Ascending aorta (tissue), 2 donors: ENCODE measurements around the gene ADO. TPM values are rescaled to one million over a fixed set of nuclear protein-coding genes. Genes with fewer than 3 reads are reported as not detected.

Experiments used
- DNase-seq, 2 donors: peaks; one replicate each; pipeline ENCODE4 v3.0.0-alpha.2; 2019; ENCODE audit warnings: low spot score in 2 of 2
- H3K27ac ChIP-seq, 2 donors: fragments of 200-600 bp; sonication (generic); one replicate each; pipeline ENCODE4 v1.5.1; 2016 to 2017; ENCODE audit warnings: mild to moderate bottlenecking in 1 of 2
- H3K27me3 ChIP-seq: fragments of 200-600 bp; sonication (generic); one replicate; pipeline ENCODE4 v1.5.1; 2017
- H3K36me3 ChIP-seq, 2 donors: fragments of 200-600 bp; sonication (generic); one replicate each; pipeline ENCODE4 v1.5.1; 2016
- H3K4me1 ChIP-seq, 2 donors: fragments of 200-600 bp; sonication (generic); one replicate each; pipeline ENCODE4 v1.5.1; 2016 to 2017; ENCODE audit warnings: mild to moderate bottlenecking in 1 of 2
- H3K4me3 ChIP-seq, 2 donors: fragments of 200-600 bp; sonication (generic); one replicate each; pipeline ENCODE4 v1.5.1; 2016 to 2017; ENCODE audit warnings: mild to moderate bottlenecking in 1 of 2
- H3K9me3 ChIP-seq, 2 donors: fragments of 200-600 bp; sonication (generic); one replicate each; pipeline ENCODE4 v1.5.1; 2016
- intact Hi-C: fragments of 100-400 bp; cut with DNase I; formaldehyde crosslinking; loops from one replicate; pipeline ENCODE4 v1.15.1; 2023
- total RNA-seq: library from RNA; depleted of rRNA; stranded (reverse); fragments of >200 nt; gene quantifications from one replicate; pipeline ENCODE4 v1.1.0, GENCODE V29; 2016
- TF ChIP-seq, protein P1 (sequence below), 3 experiments: fragments of 200-600 bp in 2 of 3; fragments of 450-650 bp in 1 of 3; sonication (generic) in 2 of 3; IDR thresholded peaks; one replicate each; pipeline ENCODE4 v1.5.1; 2016 to 2019; ENCODE audit warnings: antibody characterized with exemption in 3 of 3, mild to moderate bottlenecking in 1 of 3, moderate library complexity in 1 of 3

ADO gene
- total RNA-seq, 1 donor from 2014 or later, result 22.1 TPM

DNA sequence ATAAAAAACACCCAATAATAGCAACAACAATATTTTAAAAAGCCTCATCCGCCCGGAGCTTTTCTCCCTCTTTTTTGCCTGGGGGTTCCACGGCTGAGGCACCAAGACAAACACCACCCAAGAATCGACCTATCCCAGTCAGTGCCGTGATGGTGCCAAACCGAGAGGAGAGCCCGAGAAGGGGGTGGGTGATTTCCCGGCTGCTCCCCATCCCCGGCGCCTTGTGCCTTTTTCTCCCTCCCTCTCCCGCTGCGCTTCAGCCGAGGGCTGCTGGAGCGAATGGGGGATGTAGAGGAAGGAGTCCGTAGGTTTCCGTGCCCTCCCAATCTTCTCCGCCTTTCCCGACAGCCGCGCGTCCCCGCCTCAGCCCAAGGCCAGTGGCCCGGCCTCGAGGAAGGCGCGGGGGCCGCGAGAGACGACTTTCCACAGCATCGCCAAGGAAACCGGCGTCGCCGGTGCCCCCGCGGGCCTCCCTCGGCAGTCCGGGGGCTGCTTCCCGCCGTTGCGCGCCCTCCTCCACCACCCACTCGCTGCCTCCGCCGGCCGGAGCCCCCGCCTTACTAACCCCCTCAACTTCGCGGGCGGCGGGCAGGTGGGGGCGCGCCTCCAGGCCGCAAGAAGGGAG is 10.3 kb downstream of the ADO start:
- peaks cover 22 to 32% of the 10 kb centered on the region in 2 donors for H3K4me1 ChIP-seq
- no peaks in the 10 kb centered on the region for H3K36me3 ChIP-seq
- DNase-seq, result no peak
- TF ChIP-seq, protein P1, sequence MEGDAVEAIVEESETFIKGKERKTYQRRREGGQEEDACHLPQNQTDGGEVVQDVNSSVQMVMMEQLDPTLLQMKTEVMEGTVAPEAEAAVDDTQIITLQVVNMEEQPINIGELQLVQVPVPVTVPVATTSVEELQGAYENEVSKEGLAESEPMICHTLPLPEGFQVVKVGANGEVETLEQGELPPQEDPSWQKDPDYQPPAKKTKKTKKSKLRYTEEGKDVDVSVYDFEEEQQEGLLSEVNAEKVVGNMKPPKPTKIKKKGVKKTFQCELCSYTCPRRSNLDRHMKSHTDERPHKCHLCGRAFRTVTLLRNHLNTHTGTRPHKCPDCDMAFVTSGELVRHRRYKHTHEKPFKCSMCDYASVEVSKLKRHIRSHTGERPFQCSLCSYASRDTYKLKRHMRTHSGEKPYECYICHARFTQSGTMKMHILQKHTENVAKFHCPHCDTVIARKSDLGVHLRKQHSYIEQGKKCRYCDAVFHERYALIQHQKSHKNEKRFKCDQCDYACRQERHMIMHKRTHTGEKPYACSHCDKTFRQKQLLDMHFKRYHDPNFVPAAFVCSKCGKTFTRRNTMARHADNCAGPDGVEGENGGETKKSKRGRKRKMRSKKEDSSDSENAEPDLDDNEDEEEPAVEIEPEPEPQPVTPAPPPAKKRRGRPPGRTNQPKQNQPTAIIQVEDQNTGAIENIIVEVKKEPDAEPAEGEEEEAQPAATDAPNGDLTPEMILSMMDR (IDR thresholded peaks at IDR 0.05), result no peak
- H3K27ac ChIP-seq, result no peak overlapping the region
- peaks cover 8% of the 10 kb centered on the region for H3K27me3 ChIP-seq
- intact Hi-C loops, result loop anchor here (5.0 to 10.0 kb wide), 10 partner anchors 220 to 1870 kb away; partner anchors contain the start of genes RHOBTB1, RTKN2 and ZNF365
- H3K4me3 ChIP-seq, result peak overlapping the region; percentile 86 to 88
- no peaks in the 10 kb centered on the region for H3K9me3 ChIP-seq

DNA sequence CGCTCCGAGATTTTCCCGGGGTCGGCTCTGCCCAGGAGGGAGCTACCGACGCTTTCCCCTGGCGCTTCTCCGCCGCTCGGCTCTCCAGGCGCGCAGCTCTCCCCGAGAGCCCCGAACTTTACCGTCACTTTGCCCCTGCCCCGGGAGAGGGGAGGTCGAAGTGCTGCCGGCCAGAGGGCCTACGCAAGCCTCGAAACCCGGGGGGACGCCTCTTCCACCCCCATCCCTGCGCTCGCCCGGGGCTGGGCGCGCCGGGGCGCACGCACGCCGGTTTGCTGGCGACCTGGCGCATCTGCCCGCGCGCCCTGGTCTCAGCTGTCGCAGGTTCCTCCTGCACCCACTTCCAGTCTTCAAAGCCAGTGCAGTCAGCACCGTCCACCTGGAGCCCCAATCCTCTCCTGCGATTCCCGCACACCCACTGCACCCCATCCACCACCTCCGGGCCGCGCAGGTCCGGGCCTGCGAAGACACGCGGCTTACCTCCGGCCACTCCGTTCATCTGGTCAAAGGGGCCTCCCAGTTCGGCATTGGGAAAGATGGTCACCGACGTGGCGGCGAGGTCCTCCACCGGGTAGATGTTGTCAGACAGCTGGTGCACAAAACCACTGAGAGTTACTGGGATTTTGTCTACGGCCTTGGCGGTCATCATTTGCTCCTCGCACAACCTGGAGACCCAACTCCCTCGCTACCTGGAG is 11.0 kb downstream of the ADO start:
- H3K27ac ChIP-seq, result no peak overlapping the region
- DNase-seq, result no peak
- intact Hi-C loops, result loop anchor here (1.0 to 10.0 kb wide), 12 partner anchors 11 to 1871 kb away; partner anchors contain the start of genes ADO, NRBF2, RHOBTB1 and RTKN2
- H3K36me3 ChIP-seq, result no peaks in the 10 kb centered on the region
- peaks cover 22 to 32% of the 10 kb centered on the region in 2 donors for H3K4me1 ChIP-seq
- H3K27me3 ChIP-seq, result peaks cover 8% of the 10 kb centered on the region
- TF ChIP-seq, protein P1 (IDR thresholded peaks at IDR 0.05), result no peak
- H3K4me3 ChIP-seq, result peak overlapping the region; percentile 86 to 88
- H3K9me3 ChIP-seq, result no peaks in the 10 kb centered on the region

DNA sequence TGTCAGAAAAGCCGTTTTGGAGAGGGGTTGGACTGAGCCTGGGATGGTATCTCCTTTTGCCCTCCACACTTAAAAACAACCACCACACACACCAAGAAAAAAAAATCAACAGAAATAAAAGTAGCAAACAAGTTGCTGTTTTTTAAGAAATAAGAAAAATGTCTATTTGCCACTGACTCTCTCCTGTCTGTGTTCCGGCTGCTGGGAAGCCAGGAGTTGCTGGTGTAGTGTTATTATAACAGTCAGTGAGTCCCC is 11.5 kb downstream of the ADO start:
- intact Hi-C loops, result loop anchor here (1.0 to 10.0 kb wide), 12 partner anchors 12 to 1871 kb away; partner anchors contain the start of genes ADO, NRBF2, RHOBTB1 and RTKN2
- TF ChIP-seq, protein P1 (IDR thresholded peaks at IDR 0.05), result no peak
- Histone ChIP-seq H3K4me1 (peaks cover 22 to 32% of the 10 kb centered on the region in 2 donors), H3K9me3 (no peaks in the 10 kb centered on the region), H3K27ac (peak overlapping the region in 1 of 2 donors; percentile 89), H3K4me3 (peak overlapping the region; percentile 86 to 88), H3K36me3 (no peaks in the 10 kb centered on the region), H3K27me3 (peaks cover 8% of the 10 kb centered on the region)
- no peak for DNase-seq

DNA sequence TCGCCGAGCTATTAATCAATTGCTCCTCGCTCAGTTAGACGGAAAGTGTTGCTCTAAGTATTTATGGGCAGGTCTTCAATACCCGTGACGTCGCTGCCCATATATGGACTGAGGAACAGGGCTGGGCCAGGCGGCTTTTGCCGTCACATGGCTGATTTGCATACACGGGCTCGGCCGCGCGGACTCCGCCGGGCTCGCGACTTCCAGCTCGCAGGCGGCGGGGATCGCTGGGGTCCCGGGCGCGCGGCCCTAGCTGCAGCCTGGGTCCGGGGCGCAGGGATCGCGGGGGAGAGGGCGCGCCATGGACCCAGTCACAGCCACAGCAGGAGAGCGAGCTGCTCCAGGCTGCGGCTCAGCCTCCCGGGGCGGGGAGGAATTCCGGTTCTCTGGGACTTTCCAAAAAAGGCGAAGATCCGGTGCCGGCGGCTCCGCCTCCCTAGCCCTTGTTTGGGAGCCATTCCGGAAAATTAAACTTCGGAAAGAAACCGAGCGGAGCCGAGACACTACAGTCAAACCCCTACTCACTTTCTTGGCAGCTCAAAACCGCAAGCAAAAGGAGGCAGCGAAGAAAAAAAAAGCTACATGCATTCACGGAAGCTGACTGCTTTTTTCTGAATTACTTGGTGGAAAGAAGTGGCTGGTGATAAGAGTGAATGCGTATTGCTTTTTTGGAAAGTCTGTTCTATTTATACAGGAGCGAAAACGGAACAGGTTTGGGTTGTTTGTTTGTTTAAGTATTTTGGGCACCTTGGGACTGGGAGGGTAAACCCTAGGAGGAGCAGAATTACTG is 12.0 kb downstream of the ADO start, which contains the start of gene EGR2:
EGR2 (minus strand) TSS at position 36 of the 790 bp plus-strand sequence. CDS start 337 bp downstream, outside the sequence.
- Histone ChIP-seq H3K27me3 (peaks cover 8% of the 10 kb centered on the region), H3K9me3 (no peaks in the 10 kb centered on the region), H3K4me3 (peak within 1 kb of the TSS; percentile 86 to 88), H3K36me3 (no peaks in the 10 kb centered on the region), H3K27ac (peak within 1 kb of the TSS; percentile 86 to 89), H3K4me1 (peaks cover 22 to 32% of the 10 kb centered on the region in 2 donors)
- intact Hi-C loops, result loop anchor here (1.0 to 10.0 kb wide), 12 partner anchors 12 to 1872 kb away; partner anchors contain the start of genes ADO, NRBF2, RHOBTB1 and RTKN2
- peak; percentile 88 to 98 for DNase-seq
- TF ChIP-seq, protein P1 (IDR thresholded peaks at IDR 0.05), result no peak

DNA sequence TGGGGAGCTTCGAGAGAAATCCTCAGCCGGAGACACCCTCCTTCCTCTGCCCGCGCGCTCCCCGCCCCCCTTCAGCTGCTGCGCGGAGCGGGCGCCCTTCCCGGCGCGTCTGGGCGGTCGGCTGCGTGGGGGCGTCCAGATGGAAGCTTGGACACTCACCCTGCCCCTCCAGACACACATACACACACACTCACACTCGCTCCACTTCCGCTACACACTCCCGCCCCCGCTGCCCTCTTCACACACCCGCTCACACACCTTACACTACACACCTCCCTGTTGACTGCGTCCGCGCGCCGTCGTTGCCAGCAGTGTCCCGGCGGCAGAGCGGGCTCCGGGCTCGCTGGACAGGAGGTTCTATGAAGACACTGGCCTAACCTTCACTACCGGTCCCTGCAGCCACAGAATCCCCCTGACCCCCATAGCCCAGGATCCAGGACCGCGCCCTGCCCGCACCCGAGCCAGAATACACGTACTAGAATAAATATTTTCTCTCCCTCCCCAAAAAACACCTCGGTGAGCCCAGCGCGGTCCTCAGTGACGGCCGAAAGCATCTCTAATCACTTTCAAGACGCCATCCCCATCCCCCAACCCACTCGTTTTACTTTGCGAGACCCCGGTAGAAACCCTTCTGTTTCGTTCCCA is 12.7 kb downstream of the ADO start:
- peak overlapping the region; percentile 86 to 89 for H3K27ac ChIP-seq
- intact Hi-C loops, result loop anchor here (2.0 to 10.0 kb wide), 11 partner anchors 222 to 1872 kb away; partner anchors contain the start of genes NRBF2, RHOBTB1, RTKN2 and ZNF365
- peaks cover 22 to 32% of the 10 kb centered on the region in 2 donors for H3K4me1 ChIP-seq
- peaks cover 8% of the 10 kb centered on the region for H3K27me3 ChIP-seq
- peak in 1 of 2 donors; percentile 81 for DNase-seq
- H3K36me3 ChIP-seq, result no peaks in the 10 kb centered on the region
- H3K9me3 ChIP-seq, result no peaks in the 10 kb centered on the region
- TF ChIP-seq, protein P1 (IDR thresholded peaks at IDR 0.05), result no peak
- peak overlapping the region; percentile 86 to 88 for H3K4me3 ChIP-seq
